MCF 10A (cell line): ENCODE measurements around the gene CHGA. TPM values are rescaled to one million over a fixed set of nuclear protein-coding genes. Genes with fewer than 3 reads are reported as not detected.

ENCODE experiments used
- BruUV-seq: library from RNA; stranded (reverse); fragments of 400-500 nt; replicated peaks from 2 replicates; lab custom pipeline; 2021; lab: Mats Ljungman, UMichigan
- CTCF ChIA-PET: fragments of 300-600 bp; sonication (Branson Sonifier 250); formaldehyde crosslinking; extraction: SDS; loops from one replicate; lab custom pipeline; 2021; ENCODE audit warnings: antibody characterized with exemption, inconsistent platforms; lab: Yijun Ruan, JAX
- POLR2A ChIA-PET: fragments of 300-600, 350-650 bp; sonication (Branson Sonifier 250); formaldehyde crosslinking; extraction: SDS; loops from one replicate; lab custom pipeline; 2020; ENCODE audit warnings: antibody characterized with exemption, inconsistent platforms; lab: Yijun Ruan, JAX
- DNase-seq: peaks from one replicate; pipeline ENCODE4 v3.0.0-alpha.2; 2018; ENCODE audit not compliant: unreplicated experiment
- H3K27ac Mint-ChIP-seq: one replicate; pipeline ENCODE4 v1.8.0; 2022; ENCODE audit warnings: mild to moderate bottlenecking, low read depth, mixed read lengths; ENCODE audit not compliant: unreplicated experiment
- H3K27me3 Mint-ChIP-seq: one replicate; pipeline ENCODE4 v1.8.0; 2022; ENCODE audit warnings: mixed read lengths; ENCODE audit not compliant: insufficient read depth, unreplicated experiment
- H3K36me3 Mint-ChIP-seq: one replicate; pipeline ENCODE4 v1.8.0; 2022; ENCODE audit warnings: mild to moderate bottlenecking, moderate library complexity, mixed read lengths; ENCODE audit not compliant: insufficient read depth, unreplicated experiment
- H3K4me1 Mint-ChIP-seq: one replicate; pipeline ENCODE4 v1.8.0; 2022; ENCODE audit warnings: mixed read lengths; ENCODE audit not compliant: insufficient read depth, unreplicated experiment
- H3K4me3 Mint-ChIP-seq: one replicate; pipeline ENCODE4 v1.8.0; 2022; ENCODE audit warnings: mild to moderate bottlenecking, moderate library complexity, mixed read lengths; ENCODE audit not compliant: unreplicated experiment
- H3K9me3 Mint-ChIP-seq: one replicate; pipeline ENCODE4 v1.8.0; 2022; ENCODE audit warnings: mixed read lengths; ENCODE audit not compliant: unreplicated experiment
- intact Hi-C: fragments of 100-400 bp; cut with micrococcal nuclease; formaldehyde crosslinking; loops from 2 replicates; pipeline ENCODE4 v1.14.1; 2022
- total RNA-seq: library from RNA; stranded (reverse); gene quantifications from 2 replicates; pipeline ENCODE4 v1.2.3, GENCODE V29; 2022
- TF ChIP-seq, protein P1 (sequence below): fragments of 200-600 bp; IDR thresholded peaks from one replicate; pipeline ENCODE4 v1.8.0; 2022; ENCODE audit warnings: antibody characterized with exemption, mild to moderate bottlenecking; ENCODE audit not compliant: unreplicated experiment

The CHGA gene
- total RNA-seq, 1 experiment from 2014 or later: 0.35 TPM

- Mint-ChIP-seq H3K27me3 (no peaks in the 10 kb centered on the region), H3K27ac (no peak overlapping the region), H3K9me3 (peaks cover 17% of the 10 kb centered on the region), H3K4me3 (no peak overlapping the region), H3K4me1 (peaks cover 19% of the 10 kb centered on the region), H3K36me3 (peaks cover 37% of the 10 kb centered on the region)
- BruUV-seq: no TSS peak
- ChIA-PET POLR2A (interaction anchor here (0.8 kb wide), 1 partner anchor 112 kb away, joined by 4 read pairs; no protein-coding TSS in a partner anchor), CTCF (interaction anchor here (0.7 to 1.2 kb wide), 4 partner anchors 13 to 164 kb away, joined by 3 to 4 read pairs (median 3); partner anchors contain the start of gene ITPK1)
- no peak for DNase-seq
- TF ChIP-seq, protein P1, sequence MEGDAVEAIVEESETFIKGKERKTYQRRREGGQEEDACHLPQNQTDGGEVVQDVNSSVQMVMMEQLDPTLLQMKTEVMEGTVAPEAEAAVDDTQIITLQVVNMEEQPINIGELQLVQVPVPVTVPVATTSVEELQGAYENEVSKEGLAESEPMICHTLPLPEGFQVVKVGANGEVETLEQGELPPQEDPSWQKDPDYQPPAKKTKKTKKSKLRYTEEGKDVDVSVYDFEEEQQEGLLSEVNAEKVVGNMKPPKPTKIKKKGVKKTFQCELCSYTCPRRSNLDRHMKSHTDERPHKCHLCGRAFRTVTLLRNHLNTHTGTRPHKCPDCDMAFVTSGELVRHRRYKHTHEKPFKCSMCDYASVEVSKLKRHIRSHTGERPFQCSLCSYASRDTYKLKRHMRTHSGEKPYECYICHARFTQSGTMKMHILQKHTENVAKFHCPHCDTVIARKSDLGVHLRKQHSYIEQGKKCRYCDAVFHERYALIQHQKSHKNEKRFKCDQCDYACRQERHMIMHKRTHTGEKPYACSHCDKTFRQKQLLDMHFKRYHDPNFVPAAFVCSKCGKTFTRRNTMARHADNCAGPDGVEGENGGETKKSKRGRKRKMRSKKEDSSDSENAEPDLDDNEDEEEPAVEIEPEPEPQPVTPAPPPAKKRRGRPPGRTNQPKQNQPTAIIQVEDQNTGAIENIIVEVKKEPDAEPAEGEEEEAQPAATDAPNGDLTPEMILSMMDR: no peak
- intact Hi-C loops: loop anchor here (5.0 kb wide), 1 partner anchor 68 kb away; no protein-coding TSS in a partner anchor
Measured at GRCh38 chr14:92974541-92975345, 51.8 kb downstream of the CHGA start.

DNA sequence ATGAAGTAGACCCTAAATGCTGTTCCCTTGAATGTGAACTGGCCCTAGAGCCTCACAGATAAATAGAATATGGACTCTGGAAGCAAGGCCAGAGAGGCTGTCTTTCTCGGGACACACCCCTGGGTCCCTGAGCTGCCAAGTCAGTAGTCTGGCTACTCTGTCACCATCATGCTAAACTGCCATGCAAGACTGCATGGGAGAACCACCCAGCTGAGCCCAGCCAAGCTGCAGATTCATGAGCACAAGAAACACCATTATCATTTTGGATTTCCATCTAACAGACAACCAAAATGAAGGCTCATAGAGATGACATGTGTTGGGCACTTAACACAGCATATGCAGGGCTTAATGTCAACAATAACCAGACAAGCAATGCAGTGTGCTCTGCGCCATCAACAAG is 53.3 kb downstream of the CHGA start:
- Mint-ChIP-seq H3K27ac (no peak overlapping the region), H3K4me3 (no peak overlapping the region), H3K27me3 (no peaks in the 10 kb centered on the region), H3K4me1 (peaks cover 19% of the 10 kb centered on the region), H3K36me3 (peaks cover 44% of the 10 kb centered on the region), H3K9me3 (peaks cover 18% of the 10 kb centered on the region)
- intact Hi-C loops: no loop called here
- no peak for DNase-seq
- TF ChIP-seq, protein P1: no peak
- ChIA-PET CTCF (no interaction called here), POLR2A (interaction anchor here (0.7 kb wide), 1 partner anchor 1540 kb away, joined by 4 read pairs; no protein-coding TSS in a partner anchor)
- BruUV-seq: no TSS peak

DNA sequence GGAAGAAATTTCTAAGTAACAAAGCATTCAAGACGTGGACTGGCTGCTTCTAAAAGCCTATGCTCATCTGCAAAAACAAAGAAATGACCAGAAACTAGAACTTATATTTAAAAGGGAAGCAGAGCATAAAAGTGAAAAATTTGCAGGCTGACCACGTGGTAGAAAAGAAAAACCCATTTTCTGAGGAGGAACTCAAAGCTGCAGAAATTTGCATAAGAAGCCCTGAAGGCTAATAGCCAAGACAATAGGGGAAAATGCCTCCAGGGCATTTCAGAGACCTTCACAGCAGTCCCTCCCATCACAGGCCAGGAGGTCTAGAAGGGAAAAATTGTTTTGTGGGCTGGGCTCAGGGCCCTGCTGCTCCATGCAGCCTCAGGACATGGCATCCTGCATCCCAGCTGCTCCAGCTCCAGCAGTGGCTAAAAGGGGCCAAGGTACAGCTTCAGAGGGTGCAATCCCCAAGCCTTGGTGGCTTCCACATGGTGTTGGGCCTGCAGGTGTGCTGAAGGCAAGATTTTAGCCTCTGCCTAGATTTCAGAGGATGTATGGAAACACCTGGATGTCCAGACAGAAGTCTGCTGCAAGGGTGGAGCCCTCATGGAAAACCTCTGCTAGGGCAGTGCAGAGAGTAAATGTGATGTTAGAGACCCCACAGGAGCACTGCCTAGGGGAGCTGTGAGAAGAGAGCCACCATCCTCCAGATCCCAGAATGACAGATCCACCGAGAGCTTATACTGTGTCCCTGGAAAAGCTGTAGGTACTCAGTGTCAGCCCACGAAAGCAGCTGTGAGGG is 55.5 kb downstream of the CHGA start:
- no TSS peak for BruUV-seq
- no peak for DNase-seq
- Mint-ChIP-seq H3K36me3 (peaks cover 45% of the 10 kb centered on the region), H3K4me3 (no peak overlapping the region), H3K27ac (no peak overlapping the region), H3K27me3 (no peaks in the 10 kb centered on the region), H3K4me1 (peaks cover 12% of the 10 kb centered on the region), H3K9me3 (peaks cover 18% of the 10 kb centered on the region)
- ChIA-PET POLR2A (interaction anchor here (0.6 kb wide), 1 partner anchor 86 kb away, joined by 3 read pairs; no protein-coding TSS in a partner anchor), CTCF (interaction anchor here (0.7 kb wide), 1 partner anchor 200 kb away, joined by 3 read pairs; no protein-coding TSS in a partner anchor)
- intact Hi-C loops: no loop called here
- TF ChIP-seq, protein P1: no peak
